Caco-2 (cell line): Measurements from ENCODE around the gene TRMT2A. TPM values are rescaled to one million over a fixed set of nuclear protein-coding genes. Genes with fewer than 3 reads are reported as not detected.
"Not testable (repeated sequence)": the region's sequence is repeated elsewhere in the genome, so short reads cannot be mapped to it uniquely, and the experiment has no call there.

Experiments used
- BruUV-seq: library from RNA; stranded (reverse); fragments of 400-500 nt; replicated peaks from 2 replicates; lab custom pipeline; 2021; lab: Mats Ljungman, UMichigan
- CTCF ChIA-PET: fragments of 300-600 bp; sonication (Branson Sonifier 250); formaldehyde crosslinking; loops from one replicate; lab custom pipeline; 2022; ENCODE audit warnings: antibody characterized with exemption; lab: Charles Lee
- POLR2A ChIA-PET: fragments of 300-600 bp; sonication (Branson Sonifier 250); formaldehyde crosslinking; loops from one replicate; lab custom pipeline; 2022; ENCODE audit warnings: antibody characterized with exemption; lab: Charles Lee
- DNase-seq, 2 experiments: peaks; one replicate each; pipeline versions ENCODE4 v3.0.0 to v3.0.0-alpha.2; 2020 to 2022
- H3K27me3 ChIP-seq: replicated peaks from 2 replicates; pipeline ENCODE4 v1.6.0; 2011; ENCODE audit warnings: low read length; ENCODE audit not compliant: control insufficient read depth, insufficient read depth
- H3K36me3 ChIP-seq: 2 replicates; pipeline ENCODE4 v1.5.1; 2011; ENCODE audit warnings: low read length; ENCODE audit not compliant: control insufficient read depth, insufficient read depth
- H3K4me1 ChIP-seq: fragments of 250-450 bp; sonication (Bioruptor Pico); 2 replicates; pipeline ENCODE4 v1.5.1; 2020; ENCODE audit warnings: mild to moderate bottlenecking
- H3K4me3 ChIP-seq: 2 replicates; pipeline ENCODE4 v1.5.1; 2011; ENCODE audit warnings: low read depth, mild to moderate bottlenecking, control low read depth, low read length
- H3K9me3 ChIP-seq: fragments of 250-450 bp; sonication (Bioruptor Pico); 2 replicates; pipeline ENCODE4 v1.5.1; 2020; ENCODE audit warnings: mild to moderate bottlenecking, moderate library complexity
- H3K27ac Mint-ChIP-seq: one replicate; pipeline ENCODE4 v1.8.0; 2022; ENCODE audit warnings: mixed read lengths; ENCODE audit not compliant: unreplicated experiment
- H3K27me3 Mint-ChIP-seq: one replicate; pipeline ENCODE4 v1.8.0; 2022; ENCODE audit warnings: mixed read lengths; ENCODE audit not compliant: insufficient read depth, unreplicated experiment
- H3K36me3 Mint-ChIP-seq: one replicate; pipeline ENCODE4 v1.8.0; 2022; ENCODE audit warnings: mild to moderate bottlenecking, mixed read lengths; ENCODE audit not compliant: insufficient read depth, unreplicated experiment
- H3K4me1 Mint-ChIP-seq: one replicate; pipeline ENCODE4 v1.8.0; 2022; ENCODE audit warnings: low read depth, mixed read lengths; ENCODE audit not compliant: unreplicated experiment
- H3K4me3 Mint-ChIP-seq: one replicate; pipeline ENCODE4 v1.8.0; 2022; ENCODE audit warnings: mild to moderate bottlenecking, moderate library complexity, mixed read lengths; ENCODE audit not compliant: unreplicated experiment
- H3K9me3 Mint-ChIP-seq: one replicate; pipeline ENCODE4 v1.8.0; 2022; ENCODE audit warnings: mixed read lengths; ENCODE audit not compliant: unreplicated experiment
- intact Hi-C: fragments of 100-400 bp; cut with micrococcal nuclease; formaldehyde crosslinking; loops from one replicate; pipeline ENCODE4 v1.10.0; 2022; ENCODE audit not compliant: unreplicated experiment
- total RNA-seq: library from RNA; stranded (reverse); gene quantifications from 2 replicates; pipeline ENCODE4 v1.2.3, GENCODE V29; 2022
- TF ChIP-seq, protein P1 (sequence below), 2 experiments: fragments of 200-600 bp in 1 of 2; IDR thresholded peaks; 1 replicate in 1 of 2; 2 replicates in 1 of 2; pipeline versions ENCODE4 v1.5.1 to v1.8.0; 2011 to 2022; ENCODE audit warnings: antibody characterized with exemption in 1 of 2, control low read depth in 1 of 2, inconsistent platforms in 1 of 2, low read depth in 1 of 2, low read length in 1 of 2, mild to moderate bottlenecking in 1 of 2, moderate library complexity in 1 of 2; ENCODE audit not compliant: insufficient read depth in 1 of 2, severe bottlenecking in 1 of 2, unreplicated experiment in 1 of 2

TRMT2A gene
- total RNA-seq, 1 experiment from 2014 or later, result 41.1 TPM

DNA sequence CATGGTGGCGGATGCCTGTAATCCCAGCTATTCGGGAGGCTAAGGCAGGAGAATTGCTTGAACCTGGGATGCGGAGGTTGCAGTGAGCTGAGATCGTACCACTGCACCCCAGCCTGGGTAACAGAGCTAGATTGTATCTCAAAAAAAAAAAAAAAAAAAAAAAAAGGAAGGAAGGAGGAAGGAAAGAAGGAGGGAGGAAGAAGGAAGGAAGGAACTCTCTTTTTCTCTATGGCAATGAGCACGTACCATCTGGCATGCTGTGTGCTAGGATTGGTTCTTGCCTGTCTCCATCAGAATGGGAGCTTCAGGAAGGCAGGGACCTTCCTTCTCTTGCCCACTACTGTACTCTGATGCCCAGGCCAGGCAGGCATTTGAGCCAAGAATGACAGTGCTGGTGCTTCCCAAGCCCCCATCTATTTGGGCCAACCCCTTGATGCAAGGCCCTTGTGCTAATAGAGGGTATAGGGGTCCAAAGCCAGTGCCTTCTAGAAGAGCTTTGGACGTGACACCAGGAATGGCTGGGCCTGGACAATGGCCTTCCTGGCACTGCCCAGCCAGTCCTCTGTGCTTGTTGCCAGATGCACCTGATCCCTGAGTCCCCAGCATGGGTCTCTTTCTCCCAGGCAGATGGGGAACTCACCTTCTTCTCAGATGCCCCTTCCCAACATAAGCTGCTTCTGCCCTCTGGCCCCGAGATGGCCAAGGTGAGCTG, 47.5 kb downstream of the TRMT2A start:
- DNase-seq, result no peak
- intact Hi-C loops, result no loop called here
- Mint-ChIP-seq H3K27me3 (no peaks in the 10 kb centered on the region), H3K27ac (no peak overlapping the region), H3K36me3 (no peaks in the 10 kb centered on the region), H3K9me3 (no peaks in the 10 kb centered on the region), H3K4me3 (no peak overlapping the region), H3K4me1 (no peaks in the 10 kb centered on the region)
- ChIA-PET POLR2A (interaction anchor here (1.2 kb wide), 1 partner anchor 10 kb away, joined by 5 read pairs; the partner anchor contains the start of gene DGCR8), CTCF (interaction anchor here (0.6 kb wide), 1 partner anchor 43 kb away, joined by 3 read pairs; no protein-coding TSS in a partner anchor)
- no peaks in the 10 kb centered on the region for H3K27me3 ChIP-seq
- H3K4me3 ChIP-seq, result no peak overlapping the region
- no peaks in the 10 kb centered on the region for H3K36me3 ChIP-seq
- no peaks in the 10 kb centered on the region for H3K4me1 ChIP-seq
- no TSS peak for BruUV-seq
- no peaks in the 10 kb centered on the region for H3K9me3 ChIP-seq
- TF ChIP-seq, protein P1, sequence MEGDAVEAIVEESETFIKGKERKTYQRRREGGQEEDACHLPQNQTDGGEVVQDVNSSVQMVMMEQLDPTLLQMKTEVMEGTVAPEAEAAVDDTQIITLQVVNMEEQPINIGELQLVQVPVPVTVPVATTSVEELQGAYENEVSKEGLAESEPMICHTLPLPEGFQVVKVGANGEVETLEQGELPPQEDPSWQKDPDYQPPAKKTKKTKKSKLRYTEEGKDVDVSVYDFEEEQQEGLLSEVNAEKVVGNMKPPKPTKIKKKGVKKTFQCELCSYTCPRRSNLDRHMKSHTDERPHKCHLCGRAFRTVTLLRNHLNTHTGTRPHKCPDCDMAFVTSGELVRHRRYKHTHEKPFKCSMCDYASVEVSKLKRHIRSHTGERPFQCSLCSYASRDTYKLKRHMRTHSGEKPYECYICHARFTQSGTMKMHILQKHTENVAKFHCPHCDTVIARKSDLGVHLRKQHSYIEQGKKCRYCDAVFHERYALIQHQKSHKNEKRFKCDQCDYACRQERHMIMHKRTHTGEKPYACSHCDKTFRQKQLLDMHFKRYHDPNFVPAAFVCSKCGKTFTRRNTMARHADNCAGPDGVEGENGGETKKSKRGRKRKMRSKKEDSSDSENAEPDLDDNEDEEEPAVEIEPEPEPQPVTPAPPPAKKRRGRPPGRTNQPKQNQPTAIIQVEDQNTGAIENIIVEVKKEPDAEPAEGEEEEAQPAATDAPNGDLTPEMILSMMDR (IDR thresholded peaks at IDR 0.05; ENCODE audit: insufficient read depth in 1 of 2, low read depth in 1 of 2, low read length in 1 of 2, severe bottlenecking in 1 of 2, unreplicated experiment in 1 of 2), result no peak

DNA sequence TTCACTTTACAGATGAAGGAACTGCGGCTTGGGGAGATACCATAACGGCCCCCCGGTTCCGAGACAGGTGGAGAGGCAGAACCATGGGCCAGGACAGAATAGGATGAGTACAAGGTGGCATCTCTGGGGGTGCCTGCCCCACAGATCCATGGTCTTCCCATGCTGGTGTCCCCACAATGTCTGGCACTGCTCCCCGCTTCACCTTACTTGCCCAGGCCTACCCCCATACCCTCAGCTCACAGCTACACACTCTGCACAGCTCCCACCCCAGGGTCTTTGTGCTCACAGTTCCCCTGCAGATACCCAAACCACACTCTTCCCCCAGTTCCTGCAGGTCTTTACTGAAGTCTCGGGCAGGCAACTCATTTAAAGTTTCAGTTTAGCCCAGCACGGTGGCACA, 48.4 kb downstream of the TRMT2A start:
- H3K36me3 Mint-ChIP-seq, result peaks cover 4% of the 10 kb centered on the region
- Histone ChIP-seq H3K36me3 (no peaks in the 10 kb centered on the region), H3K4me1 (no peaks in the 10 kb centered on the region), H3K9me3 (no peaks in the 10 kb centered on the region), H3K27me3 (no peaks in the 10 kb centered on the region), H3K4me3 (no peak overlapping the region)
- no peak overlapping the region for H3K27ac Mint-ChIP-seq
- intact Hi-C loops, result no loop called here
- DNase-seq, result no peak
- H3K4me3 Mint-ChIP-seq, result no peak overlapping the region
- ChIA-PET CTCF (interaction anchor here (0.6 kb wide), 1 partner anchor 42 kb away, joined by 3 read pairs; no protein-coding TSS in a partner anchor), POLR2A (interaction anchor here (0.5 to 1.2 kb wide), 2 partner anchors 11 to 96 kb away, joined by 3 to 5 read pairs; partner anchors contain the start of gene DGCR8)
- H3K9me3 Mint-ChIP-seq, result no peaks in the 10 kb centered on the region
- no peaks in the 10 kb centered on the region for H3K4me1 Mint-ChIP-seq
- TF ChIP-seq, protein P1 (IDR thresholded peaks at IDR 0.05; ENCODE audit: insufficient read depth in 1 of 2, low read depth in 1 of 2, low read length in 1 of 2, severe bottlenecking in 1 of 2, unreplicated experiment in 1 of 2), result no peak
- BruUV-seq, result no TSS peak
- no peaks in the 10 kb centered on the region for H3K27me3 Mint-ChIP-seq

DNA sequence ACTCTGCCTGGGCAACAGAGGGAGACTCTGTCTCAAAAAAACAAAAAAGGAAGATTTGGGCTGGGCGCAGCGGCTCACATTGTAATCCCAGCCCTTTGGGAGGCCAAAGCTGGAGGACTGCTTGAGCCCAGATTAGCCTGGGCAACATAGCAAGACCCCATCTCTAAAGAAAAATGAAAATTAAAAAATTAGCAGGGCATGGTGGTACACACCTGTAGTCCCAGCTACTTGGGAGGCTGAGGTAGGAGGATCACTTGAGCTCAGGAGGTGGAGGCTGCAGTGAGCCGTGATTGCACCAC, 49.7 kb downstream of the TRMT2A start:
- H3K27me3 ChIP-seq, BruUV-seq, CTCF ChIA-PET, H3K36me3 ChIP-seq, H3K27ac Mint-ChIP-seq, H3K9me3 ChIP-seq, H3K4me3 Mint-ChIP-seq, POLR2A ChIA-PET, H3K4me1 ChIP-seq, H3K4me1 Mint-ChIP-seq, intact Hi-C loops, H3K36me3 Mint-ChIP-seq, H3K9me3 Mint-ChIP-seq, H3K4me3 ChIP-seq, H3K27me3 Mint-ChIP-seq, DNase-seq: not testable (repeated sequence)
